T-helper 2 cell (primary cell): Measurements from ENCODE around the gene PCOLCE2.

Experiments used
- DNase-seq, 5 experiments: peaks; one replicate each; pipeline versions ENCODE4 v3.0.0 to v3.0.0-alpha.2; 2012 to 2022
- total RNA-seq, 2 donors: gene quantifications; one replicate each; lab custom pipeline; 2026; lab: John Stamatoyannopoulos, UW

The PCOLCE2 gene
- 0 to 0.13 reads per million in 2 donors for total RNA-seq

- peak in 1 of 5 experiments; percentile 50 for DNase-seq
These were observed at the start of gene PCOLCE2 for GRCh38 chr3:142888481-142889211. TSS of gene PCOLCE2 (minus strand) at chr3:142889083. CDS start at chr3:142888896, 187 bp downstream.

GRCh38 chr3:142935963-142936362 lies 47.1 kb upstream of the PCOLCE2 start:
- no peak for DNase-seq

DNA sequence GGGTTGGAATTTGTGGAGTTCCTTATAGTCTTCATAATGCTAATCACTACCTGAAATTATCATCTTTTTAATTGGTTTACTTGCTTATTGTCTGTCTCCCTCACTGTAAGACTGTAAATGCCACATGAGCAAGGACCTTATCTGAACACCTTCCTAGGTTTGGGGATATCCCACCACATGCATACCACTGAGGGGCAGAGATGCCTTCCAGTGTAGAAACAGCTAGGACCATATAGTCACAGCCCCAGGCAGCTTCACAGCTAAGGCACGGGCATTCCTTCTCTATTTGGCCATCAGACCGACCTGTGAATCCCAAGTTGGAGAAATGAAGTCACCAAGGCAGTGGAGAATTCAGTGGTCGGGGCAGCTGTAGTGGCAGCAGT lies 46.0 kb upstream of the PCOLCE2 start:
- no peak for DNase-seq

- no peak for DNase-seq
These were observed 45.4 kb upstream of the PCOLCE2 start for GRCh38 chr3:142934128-142934886.

DNA sequence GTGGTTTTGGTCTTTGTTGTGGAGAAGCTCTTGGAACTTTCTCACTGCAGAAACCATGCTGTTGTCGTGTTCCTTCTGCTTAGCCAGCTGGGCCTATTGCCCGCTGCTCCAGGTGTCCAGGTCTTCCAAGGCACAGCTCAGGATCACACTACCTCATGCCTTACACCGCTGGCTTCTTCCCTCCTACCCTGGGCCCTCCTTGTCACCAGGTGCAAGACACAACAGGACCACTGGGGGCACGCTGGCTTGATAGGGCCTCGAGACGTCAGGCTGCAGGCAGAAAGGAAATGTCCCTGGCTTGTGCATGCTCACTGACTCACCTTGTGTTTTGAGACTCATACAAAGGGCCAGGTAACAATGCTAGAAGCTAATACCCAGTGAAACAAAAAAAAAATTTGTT lies 42.3 kb upstream of the PCOLCE2 start:
- DNase-seq = peak in 1 of 5 experiments; percentile 30

DNA sequence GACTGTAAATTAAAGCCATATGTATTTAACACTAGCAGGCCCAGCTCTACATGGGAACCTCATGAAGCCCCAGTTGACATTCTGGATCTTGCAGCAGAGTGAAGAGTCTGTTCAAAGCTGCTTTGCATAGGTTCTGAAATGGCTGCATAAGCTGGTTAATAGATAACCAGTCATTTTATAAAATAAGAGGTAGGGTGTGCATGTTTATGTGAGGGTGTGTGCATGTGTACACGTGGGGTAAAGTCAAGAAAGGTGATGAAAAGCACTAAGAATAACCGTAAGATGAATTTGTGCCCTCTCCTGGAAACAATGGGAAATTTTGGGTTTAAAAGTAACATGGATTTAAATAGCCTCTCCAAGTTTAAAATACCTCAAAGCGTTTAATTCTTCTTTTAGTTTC lies 41.6 kb upstream of the PCOLCE2 start:
- DNase-seq = no peak

DNA sequence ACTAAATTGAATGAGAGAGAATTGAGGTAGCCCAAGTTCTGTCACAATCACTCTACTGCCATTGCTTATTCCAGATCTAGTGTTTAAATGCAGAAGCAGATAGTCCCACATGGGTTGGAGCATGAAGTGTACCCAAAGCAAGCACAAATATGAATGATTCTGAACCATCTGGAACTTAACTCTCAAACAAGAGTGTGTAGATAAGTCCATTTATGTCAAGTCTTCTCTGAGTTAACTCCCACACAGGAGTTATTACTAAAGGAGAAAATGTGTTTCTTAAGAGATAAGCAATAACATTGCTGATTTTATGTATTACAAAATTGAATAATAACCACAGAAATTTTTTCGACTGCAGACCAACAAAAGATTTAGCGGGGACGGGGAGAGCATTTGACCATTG lies 41.0 kb upstream of the PCOLCE2 start:
- DNase-seq = no peak

GRCh38 chr3:142929109-142929508 lies 40.2 kb upstream of the PCOLCE2 start:
- peak in 2 of 5 experiments; percentile 7 to 67 for DNase-seq

DNA sequence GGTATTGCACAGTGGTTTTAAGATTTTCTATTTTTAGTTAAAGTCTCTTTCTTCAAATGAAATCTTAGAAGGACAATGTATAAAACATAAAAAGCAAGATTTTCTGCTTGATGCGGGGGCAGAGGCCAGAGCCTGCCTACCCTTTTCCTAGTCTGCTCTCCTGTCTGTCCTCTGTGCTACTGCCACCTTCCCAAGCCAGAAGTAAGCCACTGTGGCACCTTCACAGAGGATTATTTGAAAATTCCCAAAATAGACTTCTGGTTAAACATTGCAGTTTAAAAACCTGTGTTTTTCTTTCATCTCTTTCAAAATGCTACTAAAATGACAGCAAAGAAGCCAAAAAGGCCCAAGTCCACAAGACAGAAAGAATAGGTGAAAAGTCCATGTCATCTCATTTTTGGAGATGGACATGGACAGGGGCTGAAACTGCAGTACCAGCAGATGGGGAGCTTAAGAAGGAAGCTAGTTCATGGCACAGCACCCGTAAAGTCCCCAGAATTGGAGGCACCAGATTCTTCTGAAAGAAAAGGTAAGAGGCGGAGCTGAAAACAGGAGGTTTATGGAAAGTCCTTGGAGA lies 37.6 kb upstream of the PCOLCE2 start:
- no peak for DNase-seq

GRCh38 chr3:142925140-142925539 lies 36.3 kb upstream of the PCOLCE2 start:
- no peak for DNase-seq

- no peak for DNase-seq
These were observed 34.8 kb upstream of the PCOLCE2 start for GRCh38 chr3:142923694-142924093.

- no peak for DNase-seq
These were observed 27.7 kb upstream of the PCOLCE2 start for GRCh38 chr3:142916605-142917004.

- DNase-seq = no peak
These were observed 26.8 kb upstream of the PCOLCE2 start for GRCh38 chr3:142915636-142916035.

GRCh38 chr3:142914286-142914811 lies 25.5 kb upstream of the PCOLCE2 start:
- no peak for DNase-seq

DNA sequence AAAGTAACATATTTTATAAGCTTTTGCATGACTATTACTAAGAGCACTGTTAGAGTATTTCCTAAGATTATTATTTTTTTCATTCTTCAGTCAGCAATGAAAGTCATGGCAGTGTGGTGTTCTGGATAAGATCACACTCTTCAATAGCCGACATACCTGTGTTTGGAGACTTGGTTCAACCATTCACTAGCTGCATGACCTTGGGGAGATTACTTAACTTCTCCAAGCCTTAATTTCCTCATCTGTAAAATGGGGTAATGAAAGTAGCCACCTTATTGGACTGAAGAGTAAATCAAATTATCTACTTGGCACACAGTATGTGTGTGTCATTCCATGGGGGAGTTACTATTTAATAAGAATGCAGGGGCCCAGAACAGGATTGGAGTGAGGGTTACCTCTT lies 24.5 kb upstream of the PCOLCE2 start:
- no peak for DNase-seq

DNA sequence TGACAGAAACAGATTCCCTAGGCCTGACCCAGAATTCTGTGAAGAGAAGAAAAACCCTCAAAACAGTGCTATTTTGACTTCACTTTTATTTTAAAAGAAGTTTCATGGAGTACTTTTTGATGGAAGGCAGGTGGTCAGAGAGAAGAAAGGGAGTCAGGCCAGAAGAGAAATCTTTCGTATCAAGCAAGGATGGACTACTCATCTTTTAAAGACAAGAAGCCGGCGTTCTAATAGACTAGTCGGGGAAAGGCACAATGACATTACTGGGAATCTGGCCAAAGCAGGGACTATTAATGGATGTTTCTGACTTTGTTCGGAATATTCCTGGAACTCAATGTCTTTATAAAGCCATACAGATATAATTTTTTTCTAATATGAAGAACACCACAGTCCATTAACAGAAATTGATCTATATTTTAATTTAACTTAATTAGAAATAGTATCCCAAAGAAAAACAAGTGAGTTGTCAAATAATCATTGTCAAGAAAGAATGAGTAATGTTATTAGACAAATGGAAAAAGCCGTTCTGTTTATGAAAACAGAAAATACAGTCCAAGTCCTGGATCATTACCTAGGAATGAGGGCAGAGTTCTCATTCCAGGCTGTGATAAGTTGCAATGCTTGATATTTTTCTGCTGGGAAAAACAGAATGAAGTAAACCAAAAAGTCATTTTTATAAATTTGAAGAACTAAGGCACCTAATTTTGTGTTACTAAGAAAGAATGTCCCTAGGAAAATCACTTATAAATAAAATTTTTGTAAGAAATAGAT lies 23.7 kb upstream of the PCOLCE2 start:
- DNase-seq = no peak

- DNase-seq = no peak
These were observed 21.4 kb upstream of the PCOLCE2 start for GRCh38 chr3:142910280-142910679.

GRCh38 chr3:142909282-142909681 lies 20.4 kb upstream of the PCOLCE2 start:
- no peak for DNase-seq

- peak in 1 of 5 experiments; percentile 14 for DNase-seq
These were observed 19.1 kb upstream of the PCOLCE2 start for GRCh38 chr3:142907996-142908395.

GRCh38 chr3:142904639-142905436 lies 16.0 kb upstream of the PCOLCE2 start:
- DNase-seq = peak in 1 of 5 experiments; percentile 19

DNA sequence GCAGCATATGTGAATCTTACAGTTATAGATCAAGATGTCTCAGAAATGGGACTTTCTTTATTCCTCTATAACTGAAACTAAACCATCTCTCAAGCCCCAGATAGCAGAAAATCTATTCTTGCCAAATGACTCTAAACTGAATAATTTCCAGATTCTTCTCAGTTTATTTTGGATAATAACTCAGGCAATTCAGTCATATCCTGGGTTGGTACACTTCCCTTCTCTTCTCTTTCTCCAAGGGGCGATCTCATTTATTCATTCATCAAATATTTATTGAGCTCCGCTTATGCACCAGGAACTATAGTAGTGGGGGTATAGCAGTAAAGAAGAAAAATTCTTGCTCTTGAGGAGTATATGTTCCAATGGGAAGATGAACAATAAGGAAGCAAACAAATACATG lies 13.5 kb upstream of the PCOLCE2 start:
- DNase-seq = no peak
